Sigmoid colon (tissue), 4 donors: ENCODE measurements around the gene EMILIN2.

ENCODE experiments used
- EP300 ChIP-seq, 4 donors: sonication (generic); formaldehyde crosslinking; IDR thresholded peaks; one replicate each; pipeline ENCODE4 v1.6.1; 2017; ENCODE audit warnings: antibody characterized with exemption in 4 of 4
- POLR2A ChIP-seq, 2 donors: fragments of 450-650 bp; IDR thresholded peaks; one replicate each; pipeline ENCODE4 v1.6.1; 2016; ENCODE audit warnings: antibody characterized with exemption in 2 of 2, mild to moderate bottlenecking in 2 of 2, moderate library complexity in 2 of 2
- POLR2AphosphoS5 ChIP-seq, 4 donors: sonication (generic); formaldehyde crosslinking; IDR thresholded peaks; one replicate each; pipeline ENCODE4 v1.6.1; 2017; ENCODE audit warnings: antibody characterized with exemption in 4 of 4
- TF ChIP-seq, protein P1 (sequence below), 4 experiments: fragments of 450-650 bp in 3 of 4; fragments of 200-600 bp in 1 of 4; IDR thresholded peaks; one replicate each; pipeline ENCODE4 v1.5.1; 2016 to 2019; ENCODE audit warnings: antibody characterized with exemption in 4 of 4, mild to moderate bottlenecking in 3 of 4, moderate library complexity in 2 of 4

GRCh38 chr18:2920027-2920426 lies 73.2 kb downstream of the EMILIN2 start:
- TF ChIP-seq, protein P1, sequence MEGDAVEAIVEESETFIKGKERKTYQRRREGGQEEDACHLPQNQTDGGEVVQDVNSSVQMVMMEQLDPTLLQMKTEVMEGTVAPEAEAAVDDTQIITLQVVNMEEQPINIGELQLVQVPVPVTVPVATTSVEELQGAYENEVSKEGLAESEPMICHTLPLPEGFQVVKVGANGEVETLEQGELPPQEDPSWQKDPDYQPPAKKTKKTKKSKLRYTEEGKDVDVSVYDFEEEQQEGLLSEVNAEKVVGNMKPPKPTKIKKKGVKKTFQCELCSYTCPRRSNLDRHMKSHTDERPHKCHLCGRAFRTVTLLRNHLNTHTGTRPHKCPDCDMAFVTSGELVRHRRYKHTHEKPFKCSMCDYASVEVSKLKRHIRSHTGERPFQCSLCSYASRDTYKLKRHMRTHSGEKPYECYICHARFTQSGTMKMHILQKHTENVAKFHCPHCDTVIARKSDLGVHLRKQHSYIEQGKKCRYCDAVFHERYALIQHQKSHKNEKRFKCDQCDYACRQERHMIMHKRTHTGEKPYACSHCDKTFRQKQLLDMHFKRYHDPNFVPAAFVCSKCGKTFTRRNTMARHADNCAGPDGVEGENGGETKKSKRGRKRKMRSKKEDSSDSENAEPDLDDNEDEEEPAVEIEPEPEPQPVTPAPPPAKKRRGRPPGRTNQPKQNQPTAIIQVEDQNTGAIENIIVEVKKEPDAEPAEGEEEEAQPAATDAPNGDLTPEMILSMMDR (IDR thresholded peaks at IDR 0.05): no peak
- no peak for TF ChIP-seq POLR2A (IDR thresholded peaks at IDR 0.05)
- TF ChIP-seq POLR2AphosphoS5 (IDR thresholded peaks at IDR 0.05): no peak
- TF ChIP-seq EP300 (IDR thresholded peaks at IDR 0.05): no peak
